HCT116 (cell line): ENCODE measurements around the gene SMIM10L1.

Source experiments
- EGR1 ChIP-seq: IDR thresholded peaks from 2 replicates; pipeline ENCODE4 v1.6.1; 2012; ENCODE audit warnings: low read depth
- EZH2 ChIP-seq: fragments of 200-600 bp; sonication (generic); IDR thresholded peaks from 2 replicates; pipeline ENCODE4 v1.6.1; 2017; ENCODE audit warnings: antibody characterized with exemption, mixed run types
- FOSL1 ChIP-seq: IDR thresholded peaks from 2 replicates; pipeline ENCODE4 v1.6.1; 2012; ENCODE audit warnings: low read depth
- MAX ChIP-seq: IDR thresholded peaks from 2 replicates; pipeline ENCODE4 v1.6.1; 2012
- POLR2A ChIP-seq: IDR thresholded peaks from 2 replicates; pipeline ENCODE4 v1.7.0; 2011; ENCODE audit warnings: borderline replicate concordance; ENCODE audit not compliant: insufficient read depth, insufficient read length; ENCODE audit errors: extremely low read depth
- POLR2AphosphoS5 ChIP-seq: IDR thresholded peaks from 2 replicates; pipeline ENCODE4 v1.6.1; 2011; ENCODE audit warnings: mild to moderate bottlenecking, low read depth, low read length, moderate library complexity
- RAD21 ChIP-seq: IDR thresholded peaks from 2 replicates; pipeline ENCODE4 v1.6.1; 2012; ENCODE audit warnings: low read depth, mild to moderate bottlenecking
- SP1 ChIP-seq: IDR thresholded peaks from 2 replicates; pipeline ENCODE4 v1.6.1; 2012; ENCODE audit warnings: low read depth
- YY1 ChIP-seq: IDR thresholded peaks from 2 replicates; pipeline ENCODE4 v1.6.1; 2011; ENCODE audit warnings: low read length, low read depth, moderate library complexity, mild to moderate bottlenecking; ENCODE audit not compliant: insufficient replicate concordance; ENCODE audit errors: extremely low read depth
- ZFX ChIP-seq: fragments of 450-650 bp; IDR thresholded peaks from 2 replicates; pipeline ENCODE4 v1.6.1; 2017
- ZNF274 ChIP-seq: fragments of 200-500 bp; sonication (Bioruptor generic); IDR thresholded peaks from 2 replicates; pipeline ENCODE4 v1.6.1; 2014; ENCODE audit warnings: mild to moderate bottlenecking, low read depth, low read length, inconsistent platforms
- TF ChIP-seq, protein P1 (sequence below): IDR thresholded peaks from 2 replicates; pipeline ENCODE4 v1.6.1; 2012; ENCODE audit warnings: low read depth
- TF ChIP-seq, protein P2 (sequence below): IDR thresholded peaks from 2 replicates; pipeline ENCODE4 v1.6.1; 2012
- TF ChIP-seq, protein P3 (sequence below), 3 experiments: fragments of 200-600 bp in 1 of 3; sonication (generic) in 1 of 3; IDR thresholded peaks in 2 of 3; conservative IDR thresholded peaks in 1 of 3; 2 replicates each; pipeline ENCODE4 v1.5.1; 2012 to 2017; ENCODE audit warnings: low read depth in 2 of 3, low read length in 2 of 3, antibody characterized with exemption in 1 of 3, borderline replicate concordance in 1 of 3, control low read depth in 1 of 3, mild to moderate bottlenecking in 1 of 3, mixed read lengths in 1 of 3, mixed run types in 1 of 3, moderate library complexity in 1 of 3; ENCODE audit not compliant: insufficient read depth in 1 of 3

- TF ChIP-seq, protein P1, sequence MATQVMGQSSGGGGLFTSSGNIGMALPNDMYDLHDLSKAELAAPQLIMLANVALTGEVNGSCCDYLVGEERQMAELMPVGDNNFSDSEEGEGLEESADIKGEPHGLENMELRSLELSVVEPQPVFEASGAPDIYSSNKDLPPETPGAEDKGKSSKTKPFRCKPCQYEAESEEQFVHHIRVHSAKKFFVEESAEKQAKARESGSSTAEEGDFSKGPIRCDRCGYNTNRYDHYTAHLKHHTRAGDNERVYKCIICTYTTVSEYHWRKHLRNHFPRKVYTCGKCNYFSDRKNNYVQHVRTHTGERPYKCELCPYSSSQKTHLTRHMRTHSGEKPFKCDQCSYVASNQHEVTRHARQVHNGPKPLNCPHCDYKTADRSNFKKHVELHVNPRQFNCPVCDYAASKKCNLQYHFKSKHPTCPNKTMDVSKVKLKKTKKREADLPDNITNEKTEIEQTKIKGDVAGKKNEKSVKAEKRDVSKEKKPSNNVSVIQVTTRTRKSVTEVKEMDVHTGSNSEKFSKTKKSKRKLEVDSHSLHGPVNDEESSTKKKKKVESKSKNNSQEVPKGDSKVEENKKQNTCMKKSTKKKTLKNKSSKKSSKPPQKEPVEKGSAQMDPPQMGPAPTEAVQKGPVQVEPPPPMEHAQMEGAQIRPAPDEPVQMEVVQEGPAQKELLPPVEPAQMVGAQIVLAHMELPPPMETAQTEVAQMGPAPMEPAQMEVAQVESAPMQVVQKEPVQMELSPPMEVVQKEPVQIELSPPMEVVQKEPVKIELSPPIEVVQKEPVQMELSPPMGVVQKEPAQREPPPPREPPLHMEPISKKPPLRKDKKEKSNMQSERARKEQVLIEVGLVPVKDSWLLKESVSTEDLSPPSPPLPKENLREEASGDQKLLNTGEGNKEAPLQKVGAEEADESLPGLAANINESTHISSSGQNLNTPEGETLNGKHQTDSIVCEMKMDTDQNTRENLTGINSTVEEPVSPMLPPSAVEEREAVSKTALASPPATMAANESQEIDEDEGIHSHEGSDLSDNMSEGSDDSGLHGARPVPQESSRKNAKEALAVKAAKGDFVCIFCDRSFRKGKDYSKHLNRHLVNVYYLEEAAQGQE: no peak
- TF ChIP-seq SP1 (no peak), EZH2 (no peak), RAD21 (no peak), POLR2A (no peak), ZNF274 (no peak), YY1 (no peak), POLR2AphosphoS5 (no peak), MAX (no peak), ZFX (no peak), FOSL1 (no peak), EGR1 (no peak)
- TF ChIP-seq, protein P2, sequence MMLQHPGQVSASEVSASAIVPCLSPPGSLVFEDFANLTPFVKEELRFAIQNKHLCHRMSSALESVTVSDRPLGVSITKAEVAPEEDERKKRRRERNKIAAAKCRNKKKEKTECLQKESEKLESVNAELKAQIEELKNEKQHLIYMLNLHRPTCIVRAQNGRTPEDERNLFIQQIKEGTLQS: no peak
- TF ChIP-seq, protein P3, sequence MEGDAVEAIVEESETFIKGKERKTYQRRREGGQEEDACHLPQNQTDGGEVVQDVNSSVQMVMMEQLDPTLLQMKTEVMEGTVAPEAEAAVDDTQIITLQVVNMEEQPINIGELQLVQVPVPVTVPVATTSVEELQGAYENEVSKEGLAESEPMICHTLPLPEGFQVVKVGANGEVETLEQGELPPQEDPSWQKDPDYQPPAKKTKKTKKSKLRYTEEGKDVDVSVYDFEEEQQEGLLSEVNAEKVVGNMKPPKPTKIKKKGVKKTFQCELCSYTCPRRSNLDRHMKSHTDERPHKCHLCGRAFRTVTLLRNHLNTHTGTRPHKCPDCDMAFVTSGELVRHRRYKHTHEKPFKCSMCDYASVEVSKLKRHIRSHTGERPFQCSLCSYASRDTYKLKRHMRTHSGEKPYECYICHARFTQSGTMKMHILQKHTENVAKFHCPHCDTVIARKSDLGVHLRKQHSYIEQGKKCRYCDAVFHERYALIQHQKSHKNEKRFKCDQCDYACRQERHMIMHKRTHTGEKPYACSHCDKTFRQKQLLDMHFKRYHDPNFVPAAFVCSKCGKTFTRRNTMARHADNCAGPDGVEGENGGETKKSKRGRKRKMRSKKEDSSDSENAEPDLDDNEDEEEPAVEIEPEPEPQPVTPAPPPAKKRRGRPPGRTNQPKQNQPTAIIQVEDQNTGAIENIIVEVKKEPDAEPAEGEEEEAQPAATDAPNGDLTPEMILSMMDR (IDR thresholded peaks at IDR 0.05 in 2 of 3, conservative IDR thresholded peaks at IDR 0.05 in 1 of 3; ENCODE audit: borderline replicate concordance in 1 of 3, insufficient read depth in 1 of 3, low read depth in 2 of 3, low read length in 2 of 3): no peak
These were observed 217 bp upstream of the SMIM10L1 start for GRCh38 chr12:11170810-11171144.
